GM13977 (cell line): ENCODE measurements around the gene PARS2.

Experiments used
- DNase-seq: peaks from one replicate; pipeline ENCODE4 v3.0.0; 2012; ENCODE audit warnings: low spot score
- CTCF ChIP-seq: IDR thresholded peaks from 2 replicates; pipeline ENCODE4 v1.5.1; 2012; ENCODE audit warnings: mild to moderate bottlenecking, control low read depth; ENCODE audit not compliant: insufficient read depth; ENCODE audit errors: extremely low read depth, missing control alignments
- in situ Hi-C: fragments of 300-500 bp; cut with MboI; formaldehyde crosslinking; loops from one replicate; pipeline ENCODE4 v1.12.0; 2022; ENCODE audit warnings: low sequenced_read_pairs, low pct_unique_long_range_greater_than_20kb, mixed read lengths, inconsistent platforms; ENCODE audit not compliant: unreplicated experiment

The PARS2 gene

GRCh38 chr1:54741531-54741930, 22.8 kb downstream of the PARS2 start:
- in situ Hi-C loops: no loop called here
- TF ChIP-seq CTCF: no peak
- no peak for DNase-seq

GRCh38 chr1:54738244-54738643, 26.1 kb downstream of the PARS2 start:
- no peak for DNase-seq
- TF ChIP-seq CTCF: no peak
- in situ Hi-C loops: no loop called here

GRCh38 chr1:54736685-54737084, 27.6 kb downstream of the PARS2 start:
- no peak for TF ChIP-seq CTCF
- in situ Hi-C loops: no loop called here
- DNase-seq: no peak

- no peak for TF ChIP-seq CTCF
- no peak for DNase-seq
- in situ Hi-C loops: no loop called here
Observed at GRCh38 chr1:54728027-54728426, 36.3 kb downstream of the PARS2 start.

- in situ Hi-C loops: no loop called here
- TF ChIP-seq CTCF: no peak
- no peak for DNase-seq
Observed at GRCh38 chr1:54724771-54725170, 39.6 kb downstream of the PARS2 start.

GRCh38 chr1:54723985-54724384, 40.3 kb downstream of the PARS2 start:
- no peak for DNase-seq
- no peak for TF ChIP-seq CTCF
- in situ Hi-C loops: no loop called here

GRCh38 chr1:54721719-54722118, 42.6 kb downstream of the PARS2 start:
- no peak for DNase-seq
- no peak for TF ChIP-seq CTCF
- in situ Hi-C loops: no loop called here
